Dedifferentiated amniotic fluid mesenchymal stem cell (primary cell): ENCODE data around the gene SPANXC.
"Not testable (repeated sequence)": the region's sequence is repeated elsewhere in the genome, so short reads cannot be mapped to it uniquely, and the experiment has no call there.

ENCODE experiments used
- DNase-seq: peaks from one replicate; pipeline ENCODE4 v3.0.0-alpha.2; 2016; ENCODE audit errors: extremely low spot score

SPANXC gene

DNA sequence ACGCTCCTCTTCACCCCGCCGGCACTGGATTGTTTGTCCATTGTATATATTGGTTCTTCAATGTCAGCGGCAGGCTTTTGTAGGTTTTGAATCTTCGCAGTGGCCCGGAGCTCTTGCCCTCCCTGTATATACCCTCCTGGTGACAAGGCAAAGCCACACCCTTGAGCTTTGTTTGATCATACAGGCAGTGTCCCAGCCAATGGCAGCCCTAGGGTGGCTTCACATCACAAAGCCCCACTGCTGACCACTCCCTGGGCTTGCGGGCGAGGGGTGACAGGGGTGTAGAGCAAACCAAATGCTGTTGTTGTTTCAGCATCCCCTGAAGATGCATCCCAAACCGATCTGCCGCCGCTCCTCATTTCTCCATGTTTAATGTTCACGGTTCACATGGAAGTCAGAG lies at the start of gene SPANXC:
TSS of gene SPANXC (minus strand) at position 101 of the 400 bp plus-strand sequence. CDS start at position 41, 60 bp downstream.
- not testable (repeated sequence) for DNase-seq

DNA sequence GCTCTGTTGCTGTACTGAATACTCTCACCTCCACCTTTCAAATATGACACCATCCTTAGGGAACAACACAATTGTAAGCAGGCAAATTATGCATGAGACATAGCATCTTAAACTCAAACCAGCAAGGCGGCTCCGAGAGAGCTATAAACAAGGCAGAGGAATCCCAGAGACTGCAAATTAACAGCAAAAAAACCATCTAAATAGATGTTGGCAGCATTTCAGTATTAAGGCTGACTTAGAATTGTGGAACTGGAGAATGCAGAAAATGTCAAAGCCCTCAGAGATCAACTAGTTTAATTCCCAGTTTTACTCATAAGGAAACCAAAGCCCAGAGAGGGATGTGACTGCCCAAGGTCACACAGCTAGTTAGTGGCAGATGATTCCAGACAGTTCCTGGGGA lies 37.2 kb upstream of the SPANXC start:
- DNase-seq: no peak

DNA sequence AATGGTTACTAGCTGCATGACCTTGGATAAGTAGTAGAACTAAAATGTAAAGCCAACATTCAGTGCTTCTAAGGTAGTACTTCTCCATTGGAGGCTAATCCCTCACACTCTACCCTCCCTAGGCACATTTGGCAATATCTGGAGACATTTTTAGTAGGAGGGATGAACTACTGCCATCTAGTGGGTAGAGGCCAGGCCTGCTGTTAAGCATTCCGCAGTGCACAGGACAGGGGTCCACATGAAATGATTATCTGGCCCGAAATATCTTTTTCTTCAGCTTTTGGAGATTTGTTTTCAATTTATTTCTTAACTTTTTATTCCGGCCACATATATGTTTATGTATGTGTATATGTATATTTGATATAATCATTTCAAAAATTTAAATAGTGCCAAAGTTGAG lies 36.0 kb upstream of the SPANXC start:
- DNase-seq: no peak

DNA sequence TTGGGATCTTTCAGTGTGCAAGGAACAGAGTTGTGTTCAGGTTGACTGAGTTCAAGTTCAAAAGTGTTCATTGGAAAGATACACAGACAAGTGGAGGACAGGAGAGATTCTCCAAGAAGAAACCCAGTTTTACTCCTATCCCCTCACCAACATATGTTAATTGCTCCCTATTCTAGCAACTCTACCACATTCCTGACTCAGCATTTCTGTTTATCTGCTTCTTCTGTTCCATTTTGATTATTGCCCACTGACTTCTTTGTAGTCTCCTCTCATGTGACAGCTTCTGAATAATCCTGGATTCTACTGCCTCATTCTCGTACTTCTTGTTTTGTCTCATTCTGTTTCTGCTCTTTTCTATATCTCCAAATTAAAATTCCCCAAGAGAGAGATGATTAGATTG lies 15.8 kb upstream of the SPANXC start:
- no peak for DNase-seq

- no peak for DNase-seq
These were observed 20.7 kb downstream of the SPANXC start for GRCh38 chrX:141221611-141222010.

GRCh38 chrX:141220342-141221008 lies 21.8 kb downstream of the SPANXC start:
- DNase-seq: peak; percentile 46

DNA sequence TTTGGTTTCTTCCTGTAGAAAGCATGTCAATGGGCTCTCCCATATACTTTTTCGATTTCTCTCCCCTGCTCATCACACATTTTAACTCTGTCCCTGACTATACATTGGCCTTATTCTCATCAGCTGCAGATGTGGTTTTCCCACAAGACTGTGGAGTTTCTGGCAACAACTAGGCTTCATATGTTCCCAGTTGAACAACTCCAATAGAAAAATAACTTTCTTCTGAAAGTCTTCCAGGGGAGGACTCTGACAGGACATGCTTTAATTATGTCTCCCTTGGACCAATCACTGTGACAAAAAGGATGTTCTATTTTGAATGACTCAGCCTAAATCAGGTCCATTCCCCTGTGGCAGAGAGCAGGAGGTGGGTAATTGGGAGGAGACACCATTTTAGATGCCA lies 28.1 kb downstream of the SPANXC start:
- no peak for DNase-seq

DNA sequence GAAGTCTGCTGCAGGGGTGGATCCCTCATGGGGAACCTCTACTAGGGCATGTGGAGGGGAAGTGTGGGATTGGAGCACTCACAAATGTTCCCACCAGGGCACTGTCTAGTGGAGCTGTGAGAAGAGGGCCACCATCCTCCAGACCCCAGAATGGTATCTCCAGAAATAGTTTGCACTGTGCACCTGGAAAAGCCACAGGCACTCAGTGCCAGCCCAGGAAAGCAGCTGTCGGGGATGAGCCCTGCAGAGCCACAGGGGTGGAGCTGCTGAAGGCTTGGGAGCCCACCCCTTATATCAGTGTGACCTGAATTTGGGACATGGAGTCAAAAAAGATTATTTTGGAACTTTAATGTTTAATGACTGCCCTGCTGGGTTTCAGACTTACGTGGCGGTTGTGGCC lies 40.4 kb downstream of the SPANXC start:
- DNase-seq: no peak
